K562 (cell line): ENCODE results near the gene CBFA2T2. TPM values are rescaled to one million over a fixed set of nuclear protein-coding genes. Genes with fewer than 3 reads are reported as not detected.
"Not testable (repeated sequence)": the region's sequence is repeated elsewhere in the genome, so short reads cannot be mapped to it uniquely, and the experiment has no call there.

Experiments used
- ATAC-seq: fragments of 200-7000 bp; cut with Tn5 transposase; 3 replicates; pipeline ENCODE4 v1.9.1; 2020; ENCODE audit warnings: moderate library complexity
- BruUV-seq: library from RNA; stranded (reverse); fragments of 400-500 nt; replicated peaks from 2 replicates; lab custom pipeline; 2021; lab: Mats Ljungman, UMichigan
- CTCF ChIA-PET: fragments of 300-600 bp; formaldehyde crosslinking; extraction: SDS; loops from one replicate; lab custom pipeline; 2021; ENCODE audit warnings: low intra/inter-chr PET ratio; lab: Yijun Ruan, JAX
- POLR2A ChIA-PET: fragments of 300-600, 350-650 bp; sonication (Branson Sonifier 250); formaldehyde crosslinking; extraction: SDS; loops from one replicate; lab custom pipeline; 2021; ENCODE audit warnings: antibody characterized with exemption, inconsistent platforms; lab: Yijun Ruan, JAX
- DNase-seq, 4 experiments: peaks; one replicate each; pipeline versions ENCODE4 v3.0.0 to v3.0.0-alpha.2; 2011 to 2018; ENCODE audit warnings: low spot score in 3 of 4, mixed read lengths in 3 of 4; ENCODE audit errors: extremely low read depth in 1 of 4
- FAIRE-seq: peaks from 2 replicates; lab custom pipeline; 2011; peaks lifted over from hg19 to GRCh38; lab: Jason Lieb, UNC
- H2AFZ ChIP-seq: 2 replicates; pipeline ENCODE4 v1.6.0; 2011; ENCODE audit warnings: low read depth, low read length, control low read depth, inconsistent platforms
- H3K27ac ChIP-seq: fragments of 200-600 bp; 3 replicates; pipeline ENCODE4 v1.8.0; 2011; ENCODE audit warnings: low read depth, mild to moderate bottlenecking, control low read depth, inconsistent platforms, low read length, moderate library complexity, mixed read lengths; ENCODE audit errors: extremely low read depth
- H3K27me3 ChIP-seq, 2 experiments: fragments of 300-600 bp in 1 of 2; 2 replicates in 1 of 2; 3 replicates in 1 of 2; pipeline versions ENCODE4 v1.6.0 to v1.8.0; 2011; ENCODE audit warnings: inconsistent platforms in 2 of 2, low read length in 2 of 2, mild to moderate bottlenecking in 1 of 2, mixed read lengths in 1 of 2, moderate library complexity in 1 of 2; ENCODE audit not compliant: control insufficient read depth in 2 of 2, insufficient read depth in 2 of 2
- H3K36me3 ChIP-seq: fragments of 300-600 bp; 3 replicates; pipeline ENCODE4 v1.8.0; 2011; ENCODE audit warnings: mild to moderate bottlenecking, low read length, inconsistent platforms; ENCODE audit not compliant: control insufficient read depth, insufficient read depth
- H3K4me1 ChIP-seq, 2 experiments: fragments of 200-600 bp in 1 of 2; replicated peaks in 1 of 2; 2 replicates in 1 of 2; 3 replicates in 1 of 2; pipeline versions ENCODE4 v1.5.1 to v1.8.0; 2011; ENCODE audit warnings: inconsistent platforms in 2 of 2, low read length in 2 of 2, mild to moderate bottlenecking in 1 of 2, mixed read lengths in 1 of 2, moderate library complexity in 1 of 2; ENCODE audit not compliant: control insufficient read depth in 2 of 2, insufficient read depth in 2 of 2
- H3K4me2 ChIP-seq: 2 replicates; pipeline ENCODE4 v1.6.1; 2011; ENCODE audit warnings: low read length, control low read depth, inconsistent platforms, mixed read lengths; ENCODE audit not compliant: insufficient read depth
- H3K4me3 ChIP-seq: fragments of 200-600 bp; sonication (generic), shearing (Covaris generic); 2 replicates; pipeline ENCODE4 v1.5.1; 2016; ENCODE audit warnings: control low read depth, inconsistent platforms
- H3K79me2 ChIP-seq: fragments of 200-600 bp; 3 replicates; pipeline ENCODE4 v1.8.0; 2011; ENCODE audit warnings: low read length, inconsistent platforms; ENCODE audit not compliant: control insufficient read depth, insufficient read depth
- H3K9ac ChIP-seq, 2 experiments: 2 replicates each; pipeline versions ENCODE4 v1.6.0 to v1.6.1; 2011; ENCODE audit warnings: low read depth in 2 of 2, low read length in 2 of 2, control low read depth in 1 of 2, inconsistent platforms in 1 of 2, mild to moderate bottlenecking in 1 of 2, mixed read lengths in 1 of 2; ENCODE audit not compliant: insufficient read depth in 1 of 2
- H3K9me1 ChIP-seq: one replicate; pipeline ENCODE4 v1.6.0; 2011; ENCODE audit warnings: inconsistent platforms, mild to moderate bottlenecking, low read length, moderate library complexity; ENCODE audit not compliant: control insufficient read depth, insufficient read depth
- H3K9me3 ChIP-seq: replicated peaks from 2 replicates; pipeline ENCODE4 v1.5.1; 2011; ENCODE audit warnings: low read depth, low read length, inconsistent platforms; ENCODE audit not compliant: control insufficient read depth, insufficient read depth
- H4K20me1 ChIP-seq: replicated peaks from 2 replicates; pipeline ENCODE4 v1.6.1; 2011; ENCODE audit warnings: low read length, inconsistent platforms, mixed read lengths; ENCODE audit not compliant: control insufficient read depth, insufficient read depth
- CTBP1 ChIP-seq: fragments of 450-650 bp; IDR thresholded peaks from 2 replicates; pipeline ENCODE4 v1.6.1; 2016; ENCODE audit warnings: borderline replicate concordance
- E2F4 ChIP-seq: sonication (generic); formaldehyde crosslinking; IDR thresholded peaks from 2 replicates; pipeline ENCODE4 v1.8.0; 2022; ENCODE audit warnings: mild to moderate bottlenecking, low read depth, missing genetic modification reagents
- ESRRA ChIP-seq: fragments of 450-650 bp; IDR thresholded peaks from 2 replicates; pipeline ENCODE4 v1.6.1; 2014; ENCODE audit warnings: low read depth, mild to moderate bottlenecking, moderate library complexity, borderline replicate concordance
- GATA2 ChIP-seq: sonication (generic); formaldehyde crosslinking; IDR thresholded peaks from 2 replicates; pipeline ENCODE4 v1.4.0; 2020; ENCODE audit warnings: mild to moderate bottlenecking, missing genetic modification reagents
- HNRNPLL ChIP-seq: fragments of 200-400 bp; formaldehyde crosslinking; IDR thresholded peaks from 2 replicates; pipeline ENCODE4 v1.6.1; 2017; ENCODE audit warnings: low read length, low read depth, mild to moderate bottlenecking; ENCODE audit not compliant: poor library complexity, severe bottlenecking
- L3MBTL2 ChIP-seq: fragments of 450-650 bp; IDR thresholded peaks from 2 replicates; pipeline ENCODE4 v1.6.1; 2016; ENCODE audit warnings: mild to moderate bottlenecking, moderate library complexity
- MBD2 ChIP-seq: sonication (generic); IDR thresholded peaks from 2 replicates; pipeline ENCODE4 v1.6.1; 2016; ENCODE audit warnings: low read depth, borderline replicate concordance
- NCOA1 ChIP-seq: fragments of 450-650 bp; IDR thresholded peaks from 2 replicates; pipeline ENCODE4 v1.6.1; 2016; ENCODE audit warnings: low read depth
- NONO ChIP-seq, 2 experiments: fragments of 200-400 bp in 1 of 2; fragments of 450-650 bp in 1 of 2; formaldehyde crosslinking in 1 of 2; IDR thresholded peaks; 2 replicates each; pipeline ENCODE4 v1.6.1; 2017; ENCODE audit warnings: low read depth in 2 of 2, mild to moderate bottlenecking in 2 of 2, moderate library complexity in 2 of 2, low read length in 1 of 2
- UBTF ChIP-seq, 2 experiments: IDR thresholded peaks; 2 replicates each; pipeline ENCODE4 v1.6.1; 2012; ENCODE audit warnings: improper control_type of control experiment in 2 of 2, low read depth in 2 of 2, low read length in 2 of 2, borderline replicate concordance in 1 of 2
- USF1 ChIP-seq: sonication (generic); formaldehyde crosslinking; IDR thresholded peaks from 2 replicates; pipeline ENCODE4 v1.9.0; 2022; ENCODE audit warnings: mild to moderate bottlenecking, missing genetic modification reagents
- ZNF174 ChIP-seq: fragments of 250-450 bp; sonication (Bioruptor Pico); IDR thresholded peaks from 2 replicates; pipeline ENCODE4 v1.4.0; 2020; ENCODE audit warnings: mild to moderate bottlenecking
- ZNF449 ChIP-seq: fragments of 250-450 bp; sonication (Bioruptor Pico); IDR thresholded peaks from 2 replicates; pipeline ENCODE4 v1.8.0; 2022; ENCODE audit warnings: moderate library complexity, mild to moderate bottlenecking, inconsistent platforms
- WGBS: fragments of 100-300 bp; shearing (Covaris generic); methylation state at CpG from one replicate; pipeline ENCODE4 v1.1.6; 2016; ENCODE audit warnings: low coverage, mixed read lengths; ENCODE audit not compliant: insufficient coverage; ENCODE audit errors: missing lambda C conversion rate; 5-methylcytosine and 5-hydroxymethylcytosine counted together
- in situ Hi-C: fragments of 300-500 bp; cut with MboI; formaldehyde crosslinking; loops from 4 replicates; pipeline ENCODE4 v1.15.0; 2018; ENCODE audit warnings: inconsistent platforms, mixed read lengths
- intact Hi-C: fragments of 100-400 bp; cut with micrococcal nuclease; formaldehyde crosslinking; loops from 2 replicates; pipeline ENCODE4 v1.14.2; 2022
- polyA plus RNA-seq, 8 experiments: library from polyadenylated mRNA; depleted of rRNA in 4 of 8; stranded (reverse) in 5 of 8; unstranded in 3 of 8; fragments of >200 nt; fragmentation: Nextera tagmentation in 2 of 8; fragmentation: Illumina TruSeq in 1 of 8; extraction: Ambion mirVana in 2 of 8; extraction: Trizol in 1 of 8; gene quantifications; 2 replicates each; pipeline versions ENCODE4 v1.2.1 to v1.2.3, GENCODE V29; 2011 to 2014; ENCODE audit warnings: inconsistent platforms in 1 of 8, missing spikeins in 1 of 8
- total RNA-seq, 7 experiments: library from RNA; depleted of rRNA in 6 of 7; stranded (reverse); fragments of >200 nt in 6 of 7; fragmentation: Illumina TruSeq in 2 of 7; extraction: Trizol in 2 of 7; gene quantifications; 2 replicates each; pipeline versions ENCODE4 v1.2.1 to v1.2.3, GENCODE V29; 2011 to 2021; ENCODE audit warnings: low replicate concordance in 1 of 7

The CBFA2T2 gene
- total and polyA plus RNA-seq, 9 of the 15 experiments (the other 6 are each of a cell fraction or from before 2014, with no cell fraction given), result 0.27 to 9.6 (median 5.8) TPM

- TF ChIP-seq UBTF (IDR thresholded peaks at IDR 0.05; ENCODE audit: borderline replicate concordance in 1 of 2, low read depth in 2 of 2, low read length in 2 of 2) (peak in 1 of 2 experiments; percentile 32; a peak in 1 of 4 replicates), CTBP1 (peak; percentile 58; the same call in 1 of the 2 replicates), E2F4 (CRISPR knock-in tag) (no peak), HNRNPLL (peak; percentile 66), USF1 (CRISPR knock-in tag) (no peak), ZNF174 (CRISPR knock-in tag) (no peak), ZNF449 (CRISPR knock-in tag) (no peak), NONO (IDR thresholded peaks at IDR 0.05; ENCODE audit: low read depth in 2 of 2, low read length in 1 of 2) (peak; percentile 58 to 68; a peak in 2 of 4 replicates), GATA2 (CRISPR knock-in tag) (no peak), NCOA1 (no peak), MBD2 (no peak), L3MBTL2 (peak; percentile 56), ESRRA (peak; percentile 98)
Measured at GRCh38 chr20:33490023-33490933, at the start of gene CBFA2T2 (continued).

- H4K20me1 ChIP-seq, BruUV-seq, ATAC-seq, H3K9me3 ChIP-seq, H3K9me1 ChIP-seq, FAIRE-seq, CTCF ChIA-PET, in situ Hi-C loops, H3K4me3 ChIP-seq, H3K27me3 ChIP-seq, H3K4me2 ChIP-seq, H2AFZ ChIP-seq, DNase-seq: not testable (repeated sequence)
- peak overlapping the region; percentile 43; the same call in 2 of the 3 replicates for H3K27ac ChIP-seq
- 68% methylated on average over 7 of the region's 7 CpGs for WGBS
- H3K36me3 ChIP-seq, result peaks cover 19% of the 10 kb centered on the region; the same call in 2 of the 3 replicates
- POLR2A ChIA-PET, result interaction anchor here (1.5 kb wide), 1 partner anchor 21 kb away, joined by 6 read pairs; no protein-coding TSS in a partner anchor
- peak overlapping the region in 1 of 2 experiments; percentile 41; a peak in 1 of 4 replicates for H3K9ac ChIP-seq
- peaks cover 23% of the 10 kb centered on the region; the same call in 2 of the 3 replicates for H3K79me2 ChIP-seq
- H3K4me1 ChIP-seq, result peaks cover 38 to 43% of the 10 kb centered on the region in 2 experiments; a peak in 4 of 5 replicates
- intact Hi-C loops, result loop anchor here (5.0 kb wide), 1 partner anchor 38 kb away; the partner anchor contains the start of gene CDK5RAP1
Measured at GRCh38 chr20:33440562-33440961, 49.3 kb upstream of the CBFA2T2 start.
